PC-9 (cell line): ENCODE results near the gene NTM. TPM values are rescaled to one million over a fixed set of nuclear protein-coding genes. Genes with fewer than 3 reads are reported as not detected.

Experiments
- BruUV-seq: library from RNA; stranded (reverse); fragments of 400-500 nt; replicated peaks from 2 replicates; lab custom pipeline; 2021; lab: Mats Ljungman, UMichigan
- CTCF ChIA-PET: fragments of 300-600 bp; sonication (Branson Sonifier 250); formaldehyde crosslinking; loops from one replicate; lab custom pipeline; 2022; ENCODE audit warnings: antibody characterized with exemption; lab: Charles Lee
- POLR2A ChIA-PET: fragments of 300-600 bp; sonication (Branson Sonifier 250); formaldehyde crosslinking; loops from one replicate; lab custom pipeline; 2022; ENCODE audit warnings: antibody characterized with exemption; ENCODE audit not compliant: unreplicated experiment; lab: Charles Lee
- DNase-seq, 2 experiments: peaks; one replicate each; pipeline versions ENCODE4 v3.0.0 to v3.0.0-alpha.2; 2015 to 2022; ENCODE audit warnings: mixed read lengths in 1 of 2
- H2AFZ ChIP-seq: fragments of 200-600 bp; sonication (generic); 2 replicates; pipeline ENCODE4 v1.8.1; 2017; ENCODE audit warnings: antibody characterized with exemption
- H3F3A ChIP-seq: fragments of 200-600 bp; sonication (generic); 2 replicates; pipeline ENCODE4 v1.8.1; 2017; ENCODE audit warnings: antibody characterized with exemption, mild to moderate bottlenecking, low read depth; ENCODE audit not compliant: insufficient read depth
- H3K27ac ChIP-seq: fragments of 200-600 bp; sonication (generic); 2 replicates; pipeline ENCODE4 v1.6.1; 2016; ENCODE audit warnings: mixed run types
- H3K27me3 ChIP-seq: fragments of 200-600 bp; sonication (generic); 2 replicates; pipeline ENCODE4 v1.6.1; 2016; ENCODE audit warnings: low read depth, mixed run types; ENCODE audit not compliant: insufficient read depth
- H3K36me3 ChIP-seq: fragments of 200-600 bp; sonication (generic); 2 replicates; pipeline ENCODE4 v1.6.1; 2016; ENCODE audit warnings: low read depth, mixed run types
- H3K4me1 ChIP-seq: fragments of 200-600 bp; sonication (generic); replicated peaks from 2 replicates; pipeline ENCODE4 v1.6.1; 2016; ENCODE audit warnings: mixed run types; ENCODE audit not compliant: insufficient read depth
- H3K4me2 ChIP-seq: fragments of 200-600 bp; sonication (generic); 2 replicates; pipeline ENCODE4 v1.6.1; 2017; ENCODE audit warnings: mixed run types
- H3K4me3 ChIP-seq: fragments of 200-600 bp; sonication (generic); 2 replicates; pipeline ENCODE4 v1.6.1; 2016; ENCODE audit warnings: mixed run types
- H3K79me2 ChIP-seq: fragments of 200-600 bp; sonication (generic); 2 replicates; pipeline ENCODE4 v1.6.1; 2017; ENCODE audit warnings: low read depth, mixed run types
- H3K9me2 ChIP-seq: fragments of 200-600 bp; sonication (generic); 2 replicates; pipeline ENCODE4 v1.8.1; 2017; ENCODE audit warnings: mild to moderate bottlenecking; ENCODE audit not compliant: insufficient read depth
- H3K9me3 ChIP-seq: fragments of 200-600 bp; sonication (generic); 2 replicates; pipeline ENCODE4 v1.8.1; 2016; ENCODE audit warnings: low read depth; ENCODE audit not compliant: insufficient read depth
- H4K20me1 ChIP-seq: fragments of 200-600 bp; sonication (generic); 2 replicates; pipeline ENCODE4 v1.8.1; 2017; ENCODE audit not compliant: insufficient read depth
- EZH2 ChIP-seq: fragments of 200-600 bp; sonication (generic); IDR thresholded peaks from 2 replicates; pipeline ENCODE4 v1.8.0; 2017; ENCODE audit warnings: antibody characterized with exemption, low read depth
- intact Hi-C: fragments of 100-400 bp; cut with micrococcal nuclease; formaldehyde crosslinking; loops from one replicate; pipeline ENCODE4 v1.10.0; 2022; ENCODE audit not compliant: unreplicated experiment
- total RNA-seq: library from RNA; stranded (reverse); gene quantifications from 2 replicates; pipeline ENCODE4 v1.2.3, GENCODE V29; 2021
- TF ChIP-seq, protein P1 (sequence below): fragments of 200-600 bp; sonication (generic); conservative IDR thresholded peaks from 2 replicates; pipeline ENCODE4 v1.6.1; 2017; ENCODE audit warnings: mixed run types, antibody characterized with exemption, mild to moderate bottlenecking, moderate library complexity

NTM gene
- total RNA-seq, 1 experiment from 2014 or later = not detected

DNA sequence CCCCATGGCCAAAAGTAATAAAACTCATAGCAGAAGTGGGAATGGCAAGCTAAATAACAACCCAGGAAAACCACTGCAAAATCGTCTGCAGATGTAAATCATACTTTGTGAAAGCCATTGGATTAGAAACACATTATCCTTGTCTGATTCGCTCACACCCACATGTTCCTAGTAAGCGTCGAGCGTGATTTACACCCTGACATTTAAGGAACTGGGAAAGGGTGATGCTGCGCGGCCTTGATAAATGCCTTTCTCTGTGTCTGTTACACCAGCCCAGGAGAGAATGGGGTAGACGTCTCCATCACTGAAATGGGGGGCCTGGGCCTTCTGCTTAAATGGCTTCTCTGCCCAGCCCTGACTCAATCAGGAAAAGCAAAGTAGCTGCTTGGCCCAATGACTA is 162.7 kb downstream of the NTM start:
- ChIA-PET POLR2A (no interaction called here), CTCF (interaction anchor here (0.6 kb wide), 1 partner anchor 29 kb away, joined by 3 read pairs; no protein-coding TSS in a partner anchor)
- H3K27me3 ChIP-seq = peaks cover 54% of the 10 kb centered on the region
- no peaks in the 10 kb centered on the region for H3K9me3 ChIP-seq
- no peak overlapping the region for H3K27ac ChIP-seq
- no TSS peak for BruUV-seq
- DNase-seq = no peak
- no peaks in the 10 kb centered on the region for H3K9me2 ChIP-seq
- H3K4me1 ChIP-seq = no peaks in the 10 kb centered on the region
- TF ChIP-seq EZH2 = no peak
- TF ChIP-seq, protein P1, sequence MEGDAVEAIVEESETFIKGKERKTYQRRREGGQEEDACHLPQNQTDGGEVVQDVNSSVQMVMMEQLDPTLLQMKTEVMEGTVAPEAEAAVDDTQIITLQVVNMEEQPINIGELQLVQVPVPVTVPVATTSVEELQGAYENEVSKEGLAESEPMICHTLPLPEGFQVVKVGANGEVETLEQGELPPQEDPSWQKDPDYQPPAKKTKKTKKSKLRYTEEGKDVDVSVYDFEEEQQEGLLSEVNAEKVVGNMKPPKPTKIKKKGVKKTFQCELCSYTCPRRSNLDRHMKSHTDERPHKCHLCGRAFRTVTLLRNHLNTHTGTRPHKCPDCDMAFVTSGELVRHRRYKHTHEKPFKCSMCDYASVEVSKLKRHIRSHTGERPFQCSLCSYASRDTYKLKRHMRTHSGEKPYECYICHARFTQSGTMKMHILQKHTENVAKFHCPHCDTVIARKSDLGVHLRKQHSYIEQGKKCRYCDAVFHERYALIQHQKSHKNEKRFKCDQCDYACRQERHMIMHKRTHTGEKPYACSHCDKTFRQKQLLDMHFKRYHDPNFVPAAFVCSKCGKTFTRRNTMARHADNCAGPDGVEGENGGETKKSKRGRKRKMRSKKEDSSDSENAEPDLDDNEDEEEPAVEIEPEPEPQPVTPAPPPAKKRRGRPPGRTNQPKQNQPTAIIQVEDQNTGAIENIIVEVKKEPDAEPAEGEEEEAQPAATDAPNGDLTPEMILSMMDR = no peak
- H3F3A ChIP-seq = no peaks in the 10 kb centered on the region
- H2AFZ ChIP-seq = no peak overlapping the region
- intact Hi-C loops = no loop called here
- no peak overlapping the region for H3K4me3 ChIP-seq
- H3K79me2 ChIP-seq = no peaks in the 10 kb centered on the region
- H3K4me2 ChIP-seq = no peak overlapping the region
- H3K36me3 ChIP-seq = no peaks in the 10 kb centered on the region
- H4K20me1 ChIP-seq = no peaks in the 10 kb centered on the region; the same call in 1 of the 2 replicates

DNA sequence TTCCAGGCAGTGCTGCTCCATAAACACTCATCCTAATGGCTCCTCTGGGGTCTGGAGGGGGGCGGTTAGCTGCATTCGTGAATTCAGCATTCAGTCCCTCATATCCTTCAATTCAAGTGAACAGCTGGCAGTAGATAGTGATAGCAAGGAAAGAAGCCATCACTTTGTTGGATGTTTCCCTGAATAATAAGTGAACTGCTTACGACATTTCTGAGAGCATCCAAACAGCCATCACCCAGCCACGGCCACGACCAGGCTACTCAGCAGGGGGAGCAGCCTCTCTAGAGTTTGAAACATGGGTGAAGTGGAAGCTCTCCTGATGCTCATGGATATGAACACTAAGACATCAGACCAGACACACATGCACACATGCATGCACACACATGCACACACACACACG is 163.6 kb downstream of the NTM start:
- intact Hi-C loops = no loop called here

DNA sequence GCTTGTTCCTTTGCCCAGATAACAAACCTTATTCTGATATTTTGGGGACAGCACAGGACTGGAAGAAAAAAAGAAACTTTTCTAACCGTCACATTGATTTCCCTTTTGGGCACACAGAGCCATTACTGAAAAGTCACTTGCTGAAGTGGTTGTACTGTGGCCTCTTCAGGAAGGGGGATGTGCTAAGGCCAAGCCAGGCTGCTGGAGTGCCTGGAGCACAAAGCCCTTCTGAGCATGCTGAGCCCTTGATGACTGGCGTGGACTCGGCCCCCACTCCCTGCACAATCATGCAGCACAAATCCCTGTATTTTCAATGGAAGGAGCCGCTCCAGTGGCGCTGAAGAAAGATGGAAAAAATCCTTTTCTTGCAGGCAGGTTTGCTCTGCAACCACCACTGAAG is 164.2 kb downstream of the NTM start:
- H3K9me2 ChIP-seq = no peaks in the 10 kb centered on the region
- POLR2A ChIA-PET = no interaction called here
- intact Hi-C loops = no loop called here

More for the DNA sequence above, 163.6 kb downstream of the NTM start:
- Histone ChIP-seq H3F3A (no peaks in the 10 kb centered on the region), H3K4me3 (no peak overlapping the region), H3K4me2 (no peak overlapping the region), H3K9me3 (no peaks in the 10 kb centered on the region), H3K9me2 (no peaks in the 10 kb centered on the region), H2AFZ (no peak overlapping the region), H3K27ac (no peak overlapping the region), H3K4me1 (no peaks in the 10 kb centered on the region), H3K27me3 (peaks cover 59% of the 10 kb centered on the region), H3K79me2 (no peaks in the 10 kb centered on the region), H3K36me3 (no peaks in the 10 kb centered on the region), H4K20me1 (no peaks in the 10 kb centered on the region; the same call in 1 of the 2 replicates)
- no peak for DNase-seq
- TF ChIP-seq, protein P1 = no peak
- no peak for TF ChIP-seq EZH2
- POLR2A ChIA-PET = no interaction called here
- CTCF ChIA-PET = no interaction called here
- no TSS peak for BruUV-seq

More for the DNA sequence above, 164.2 kb downstream of the NTM start:
- H3K4me3 ChIP-seq = no peak overlapping the region
- H3K27me3 ChIP-seq = peaks cover 63% of the 10 kb centered on the region
- H3F3A ChIP-seq = no peaks in the 10 kb centered on the region
- H3K4me1 ChIP-seq = no peaks in the 10 kb centered on the region
- DNase-seq = no peak
- no peak for TF ChIP-seq EZH2
- TF ChIP-seq, protein P1 = no peak
- no peaks in the 10 kb centered on the region for H3K79me2 ChIP-seq
- no peaks in the 10 kb centered on the region; the same call in 1 of the 2 replicates for H4K20me1 ChIP-seq
- no peaks in the 10 kb centered on the region for H3K36me3 ChIP-seq
- BruUV-seq = no TSS peak
- no peak overlapping the region for H3K4me2 ChIP-seq
- no peaks in the 10 kb centered on the region for H3K9me3 ChIP-seq
- H3K27ac ChIP-seq = no peak overlapping the region
- no peak overlapping the region for H2AFZ ChIP-seq
- CTCF ChIA-PET = no interaction called here
